DND-41 (cell line): ENCODE data around the gene MYT1.

Source experiments
- EZH2 ChIP-seq: IDR thresholded peaks from 3 replicates; pipeline ENCODE4 v1.6.1; 2012; ENCODE audit warnings: borderline replicate concordance, low read depth, mild to moderate bottlenecking, moderate library complexity, low read length, inconsistent platforms; ENCODE audit not compliant: severe bottlenecking
- TF ChIP-seq, protein P1 (sequence below): IDR thresholded peaks from 2 replicates; pipeline ENCODE4 v1.5.1; 2012; ENCODE audit warnings: borderline replicate concordance, low read length, moderate library complexity, mild to moderate bottlenecking; ENCODE audit not compliant: poor library complexity, severe bottlenecking; ENCODE audit errors: extremely low read depth

- TF ChIP-seq, protein P1, sequence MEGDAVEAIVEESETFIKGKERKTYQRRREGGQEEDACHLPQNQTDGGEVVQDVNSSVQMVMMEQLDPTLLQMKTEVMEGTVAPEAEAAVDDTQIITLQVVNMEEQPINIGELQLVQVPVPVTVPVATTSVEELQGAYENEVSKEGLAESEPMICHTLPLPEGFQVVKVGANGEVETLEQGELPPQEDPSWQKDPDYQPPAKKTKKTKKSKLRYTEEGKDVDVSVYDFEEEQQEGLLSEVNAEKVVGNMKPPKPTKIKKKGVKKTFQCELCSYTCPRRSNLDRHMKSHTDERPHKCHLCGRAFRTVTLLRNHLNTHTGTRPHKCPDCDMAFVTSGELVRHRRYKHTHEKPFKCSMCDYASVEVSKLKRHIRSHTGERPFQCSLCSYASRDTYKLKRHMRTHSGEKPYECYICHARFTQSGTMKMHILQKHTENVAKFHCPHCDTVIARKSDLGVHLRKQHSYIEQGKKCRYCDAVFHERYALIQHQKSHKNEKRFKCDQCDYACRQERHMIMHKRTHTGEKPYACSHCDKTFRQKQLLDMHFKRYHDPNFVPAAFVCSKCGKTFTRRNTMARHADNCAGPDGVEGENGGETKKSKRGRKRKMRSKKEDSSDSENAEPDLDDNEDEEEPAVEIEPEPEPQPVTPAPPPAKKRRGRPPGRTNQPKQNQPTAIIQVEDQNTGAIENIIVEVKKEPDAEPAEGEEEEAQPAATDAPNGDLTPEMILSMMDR = no peak
- TF ChIP-seq EZH2 = no peak
Measured at GRCh38 chr20:64196847-64197306, 32.6 kb downstream of the MYT1 start.
